HG03558 (cell line): ENCODE results near the gene NDN.
"Not testable (repeated sequence)": the region's sequence is repeated elsewhere in the genome, so short reads cannot be mapped to it uniquely, and the experiment has no call there.

Source experiments
- ATAC-seq: cut with Tn5 transposase; IDR thresholded peaks from one replicate; pipeline ENCODE4 v1.9.1; 2021; ENCODE audit warnings: moderate number of reproducible peaks; ENCODE audit not compliant: unreplicated experiment; ENCODE audit errors: extremely low read depth

The NDN gene

GRCh38 chr15:23687143-23687470 lies at the start of gene NDN:
Gene NDN, minus strand, starts transcription at chr15:23687305. Its CDS starts 88 bp downstream, at chr15:23687217.
- no peak for ATAC-seq

- ATAC-seq = no peak
These were observed 49.0 kb upstream of the NDN start for GRCh38 chr15:23736033-23736673.

- ATAC-seq = no peak
These were observed 47.8 kb upstream of the NDN start for GRCh38 chr15:23734862-23735261.

- ATAC-seq = not testable (repeated sequence)
These were observed 27.0 kb upstream of the NDN start for GRCh38 chr15:23713874-23714656.

- ATAC-seq = no peak
These were observed 21.2 kb upstream of the NDN start for GRCh38 chr15:23708332-23708731.

GRCh38 chr15:23695282-23695681 lies 8.2 kb upstream of the NDN start:
- ATAC-seq = no peak

- no peak for ATAC-seq
These were observed 7.5 kb upstream of the NDN start for GRCh38 chr15:23694592-23694991.

GRCh38 chr15:23690450-23690852 lies 3.3 kb upstream of the NDN start:
- ATAC-seq = no peak

- ATAC-seq = no peak
These were observed 2.9 kb upstream of the NDN start for GRCh38 chr15:23690015-23690414.

- ATAC-seq = no peak
These were observed 501 bp downstream of the NDN start for GRCh38 chr15:23686466-23687142.

- ATAC-seq = no peak
These were observed 15.6 kb downstream of the NDN start for GRCh38 chr15:23671481-23671880.

GRCh38 chr15:23670970-23671369 lies 16.1 kb downstream of the NDN start:
- ATAC-seq = no peak

- no peak for ATAC-seq
These were observed 23.9 kb downstream of the NDN start for GRCh38 chr15:23663232-23663631.

- no peak for ATAC-seq
These were observed 38.1 kb downstream of the NDN start for GRCh38 chr15:23648920-23649515.

GRCh38 chr15:23647421-23648370 lies 39.4 kb downstream of the NDN start, which contains the start of gene MAGEL2:
Gene MAGEL2, minus strand, starts transcription at chr15:23647867. Its CDS starts 125 bp downstream, at chr15:23647742.
- no peak for ATAC-seq

- ATAC-seq = no peak
These were observed 40.2 kb downstream of the NDN start for GRCh38 chr15:23647001-23647295.

- no peak for ATAC-seq
These were observed 40.7 kb downstream of the NDN start for GRCh38 chr15:23646165-23647000.

GRCh38 chr15:23645371-23646164 lies 41.5 kb downstream of the NDN start:
- ATAC-seq = no peak
